ENCODE data around the gene HARBI1. TPM values are rescaled to one million over a fixed set of nuclear protein-coding genes. Genes with fewer than 3 reads are reported as not detected.

Gene HARBI1
- total and polyA plus RNA-seq, 10 of the 15 experiments (the other 5 are each of a cell fraction or from before 2014, with no cell fraction given), result 3.6 to 8.4 (median 5.2) TPM

DNA sequence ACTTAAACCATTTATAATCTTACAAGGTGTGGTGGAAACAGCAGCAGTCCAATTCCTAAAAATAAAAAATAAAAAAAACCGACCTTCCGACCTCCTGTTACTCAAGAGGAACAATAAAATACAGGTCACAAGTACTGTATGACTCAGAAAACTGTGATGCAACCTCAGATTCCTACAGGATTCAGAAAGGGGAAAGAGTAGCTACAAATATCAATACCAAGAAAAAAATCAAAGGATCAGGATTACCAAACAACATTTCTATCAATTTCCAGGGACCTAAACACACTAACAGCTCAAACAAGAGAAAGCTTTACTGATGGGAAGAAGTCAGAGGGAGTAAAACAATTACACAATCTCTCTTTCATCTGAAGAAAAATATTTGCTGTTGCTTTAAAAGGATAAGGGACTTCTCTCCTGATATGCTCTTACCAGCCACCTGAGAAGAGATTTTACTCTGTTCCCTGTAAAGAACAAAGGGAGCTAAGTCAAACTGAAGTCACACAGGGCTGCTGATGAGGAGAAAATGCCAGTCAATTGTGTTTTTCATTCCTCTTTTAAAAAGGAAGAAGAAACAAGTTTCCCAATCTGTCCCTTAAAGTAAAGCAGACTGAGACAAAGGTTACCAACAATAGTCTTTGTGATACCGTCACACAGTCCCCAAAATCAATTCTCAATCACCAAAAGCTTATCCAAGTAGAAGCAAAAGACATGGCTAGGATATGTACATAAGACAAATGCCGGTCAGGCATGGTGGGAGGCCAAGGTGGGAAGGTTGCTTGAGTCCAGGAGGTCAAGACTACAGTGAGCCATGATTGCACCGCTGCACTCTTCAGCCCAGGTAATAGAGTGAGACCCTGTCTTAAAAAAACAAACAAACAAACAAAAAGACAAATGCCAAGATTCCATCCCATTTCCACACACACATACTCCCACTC lies 62.5 kb downstream of the HARBI1 start (continued):
- TF ChIP-seq IKZF1 (conservative IDR thresholded peaks at IDR 0.05) (0 out of 2 replicates have a peak, but pooled peaks have one; percentile 33), ZNF217 (IDR thresholded peaks at IDR 0.05) (no peak), EED (IDR thresholded peaks at IDR 0.05; ENCODE audit: low read depth) (no peak), RAD21 (IDR thresholded peaks at IDR 0.05; ENCODE audit: insufficient read depth, low read depth, low read length) (no peak), ZNF24 (IDR thresholded peaks at IDR 0.05) (no peak), NFIC (IDR thresholded peaks at IDR 0.05; ENCODE audit: low read depth, low read length) (0 out of 2 replicates have a peak, but pooled peaks have one; percentile 5)

DNA sequence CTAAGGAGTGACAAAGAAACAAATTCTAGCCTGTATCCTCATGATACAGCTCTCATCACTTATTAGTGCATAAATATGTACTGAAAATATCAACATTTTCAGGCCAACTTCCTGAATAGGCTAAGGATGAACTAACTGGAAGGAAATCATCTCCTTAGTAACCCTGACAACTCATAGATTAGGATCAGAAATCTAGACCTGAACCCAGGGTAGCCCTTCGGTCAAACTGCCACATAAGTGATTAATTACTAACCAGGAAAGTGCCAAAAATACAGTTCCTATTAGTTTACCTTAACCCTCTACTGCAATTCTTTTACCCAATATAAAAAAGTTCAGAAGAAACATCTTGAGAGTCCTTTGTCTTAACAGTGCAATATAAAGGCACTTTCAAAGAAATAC lies 63.2 kb downstream of the HARBI1 start:
- DNase-seq (ENCODE audit: low read depth, low spot score) (no peak), ATAC-seq (peak; percentile 17), FAIRE-seq (no peak)
- Histone ChIP-seq H4K20me1 (ENCODE audit: control insufficient read depth, insufficient read depth) (no peaks in the 10 kb centered on the region), H3K36me3 (ENCODE audit: control insufficient read depth in 2 of 2, insufficient read depth in 2 of 2, low read length in 1 of 2) (no peaks in the 10 kb centered on the region), H3K27me3 (replicated peaks in 1 of 2; ENCODE audit: control insufficient read depth in 2 of 2, insufficient read depth in 2 of 2, low read length in 1 of 2) (no peaks in the 10 kb centered on the region), H3K27ac (ENCODE audit: control insufficient read depth, insufficient read depth) (0 out of 2 replicates have a peak overlapping the region, but pooled peaks have one; percentile 17), H3K9ac (ENCODE audit: control insufficient read depth, insufficient read depth, low read length) (no peak overlapping the region), H3K79me2 (ENCODE audit: control insufficient read depth, insufficient read depth, low read length) (peaks cover 45% of the 10 kb centered on the region), H3K4me2 (ENCODE audit: control insufficient read depth, insufficient read depth) (0 out of 2 replicates have a peak overlapping the region, but pooled peaks have one; percentile 1), H2AFZ (ENCODE audit: control insufficient read depth, low read depth, low read length) (no peak overlapping the region), H3K9me3 (replicated peaks; ENCODE audit: control insufficient read depth, insufficient read depth, low read length) (no peaks in the 10 kb centered on the region), H3K4me1 (ENCODE audit: control insufficient read depth, insufficient read depth, low read length) (peaks cover 23% of the 10 kb centered on the region), H3K4me3 (no peak overlapping the region)
- POLR2A ChIA-PET, result interaction anchor here (1.2 to 1.5 kb wide), 2 partner anchors 41 to 58 kb away, joined by 3 to 6 read pairs; partner anchors contain the start of gene AMBRA1
- in situ Hi-C loops (cut with MboI) (no loop called here), intact Hi-C loops (cut with micrococcal nuclease; ENCODE audit: unreplicated experiment) (loop anchor here (2.0 kb wide), 2 partner anchors 39 to 63 kb away; partner anchors contain the start of genes ATG13 and HARBI1)
- SMC1A ChIA-PET (ENCODE audit: uncharacterized antibody, unreplicated experiment), result interaction anchor here (1.0 to 3.3 kb wide), 11 partner anchors 9 to 76 kb away, joined by 3 to 13 read pairs (median 6); no protein-coding TSS in a partner anchor
- CTCF ChIA-PET, result interaction anchor here (0.9 to 4.3 kb wide), 8 partner anchors 11 to 165 kb away, joined by 3 to 16 read pairs (median 4); partner anchors contain the start of genes ATG13 and HARBI1
- no TSS peak for BruUV-seq (replicated peaks)
- RAD21 ChIA-PET (ENCODE audit: unreplicated experiment), result interaction anchor here (1.4 to 3.9 kb wide), 2 partner anchors 64 to 65 kb away, joined by 9 to 18 read pairs; partner anchors contain the start of genes ATG13 and HARBI1
- 85% methylated on average over 1 of the region's 1 CpG for WGBS (ENCODE audit: insufficient coverage, insufficient replicate concordance, low lambda C conversion rate, missing lambda C conversion rate)
- TF ChIP-seq POLR2AphosphoS5 (IDR thresholded peaks at IDR 0.05; ENCODE audit: low read length) (no peak), SMAD5 (IDR thresholded peaks at IDR 0.05; ENCODE audit: low read depth) (no peak), USF2 (IDR thresholded peaks at IDR 0.05; ENCODE audit: borderline replicate concordance, low read depth, low read length) (no peak), CHD2 (IDR thresholded peaks at IDR 0.05; ENCODE audit: borderline replicate concordance, low read depth, low read length) (no peak), NFIC (IDR thresholded peaks at IDR 0.05; ENCODE audit: low read depth, low read length) (0 out of 2 replicates have a peak, but pooled peaks have one; percentile 22), NFYA (IDR thresholded peaks at IDR 0.05; ENCODE audit: borderline replicate concordance, low read depth, low read length) (no peak), BACH1 (IDR thresholded peaks at IDR 0.05; ENCODE audit: borderline replicate concordance) (no peak)
- TF ChIP-seq, protein P1, sequence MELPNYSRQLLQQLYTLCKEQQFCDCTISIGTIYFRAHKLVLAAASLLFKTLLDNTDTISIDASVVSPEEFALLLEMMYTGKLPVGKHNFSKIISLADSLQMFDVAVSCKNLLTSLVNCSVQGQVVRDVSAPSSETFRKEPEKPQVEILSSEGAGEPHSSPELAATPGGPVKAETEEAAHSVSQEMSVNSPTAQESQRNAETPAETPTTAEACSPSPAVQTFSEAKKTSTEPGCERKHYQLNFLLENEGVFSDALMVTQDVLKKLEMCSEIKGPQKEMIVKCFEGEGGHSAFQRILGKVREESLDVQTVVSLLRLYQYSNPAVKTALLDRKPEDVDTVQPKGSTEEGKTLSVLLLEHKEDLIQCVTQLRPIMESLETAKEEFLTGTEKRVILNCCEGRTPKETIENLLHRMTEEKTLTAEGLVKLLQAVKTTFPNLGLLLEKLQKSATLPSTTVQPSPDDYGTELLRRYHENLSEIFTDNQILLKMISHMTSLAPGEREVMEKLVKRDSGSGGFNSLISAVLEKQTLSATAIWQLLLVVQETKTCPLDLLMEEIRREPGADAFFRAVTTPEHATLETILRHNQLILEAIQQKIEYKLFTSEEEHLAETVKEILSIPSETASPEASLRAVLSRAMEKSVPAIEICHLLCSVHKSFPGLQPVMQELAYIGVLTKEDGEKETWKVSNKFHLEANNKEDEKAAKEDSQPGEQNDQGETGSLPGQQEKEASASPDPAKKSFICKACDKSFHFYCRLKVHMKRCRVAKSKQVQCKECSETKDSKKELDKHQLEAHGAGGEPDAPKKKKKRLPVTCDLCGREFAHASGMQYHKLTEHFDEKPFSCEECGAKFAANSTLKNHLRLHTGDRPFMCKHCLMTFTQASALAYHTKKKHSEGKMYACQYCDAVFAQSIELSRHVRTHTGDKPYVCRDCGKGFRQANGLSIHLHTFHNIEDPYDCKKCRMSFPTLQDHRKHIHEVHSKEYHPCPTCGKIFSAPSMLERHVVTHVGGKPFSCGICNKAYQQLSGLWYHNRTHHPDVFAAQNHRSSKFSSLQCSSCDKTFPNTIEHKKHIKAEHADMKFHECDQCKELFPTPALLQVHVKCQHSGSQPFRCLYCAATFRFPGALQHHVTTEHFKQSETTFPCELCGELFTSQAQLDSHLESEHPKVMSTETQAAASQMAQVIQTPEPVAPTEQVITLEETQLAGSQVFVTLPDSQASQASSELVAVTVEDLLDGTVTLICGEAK (IDR thresholded peaks at IDR 0.05; ENCODE audit: borderline replicate concordance), result no peak
- TF ChIP-seq, protein P2, sequence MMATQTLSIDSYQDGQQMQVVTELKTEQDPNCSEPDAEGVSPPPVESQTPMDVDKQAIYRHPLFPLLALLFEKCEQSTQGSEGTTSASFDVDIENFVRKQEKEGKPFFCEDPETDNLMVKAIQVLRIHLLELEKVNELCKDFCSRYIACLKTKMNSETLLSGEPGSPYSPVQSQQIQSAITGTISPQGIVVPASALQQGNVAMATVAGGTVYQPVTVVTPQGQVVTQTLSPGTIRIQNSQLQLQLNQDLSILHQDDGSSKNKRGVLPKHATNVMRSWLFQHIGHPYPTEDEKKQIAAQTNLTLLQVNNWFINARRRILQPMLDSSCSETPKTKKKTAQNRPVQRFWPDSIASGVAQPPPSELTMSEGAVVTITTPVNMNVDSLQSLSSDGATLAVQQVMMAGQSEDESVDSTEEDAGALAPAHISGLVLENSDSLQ (IDR thresholded peaks at IDR 0.05), result peak; percentile 72; the same call in 1 of the 2 replicates
